Activated CD8-positive, alpha-beta memory T cell treated with anti-CD3 and anti-CD28 coated beads, Interleukin-2, amount 50 U/mL, for 1 hour (primary cell): Measurements from ENCODE around the gene GATA1.
"Not testable (repeated sequence)": the region's sequence is repeated elsewhere in the genome, so short reads cannot be mapped to it uniquely, and the experiment has no call there.

Experiments used
- DNase-seq: peaks from one replicate; pipeline ENCODE4 v3.0.0-alpha.2; 2020; ENCODE audit errors: extremely low read depth

Gene GATA1

GRCh38 chrX:48814722-48815121 is 28.3 kb downstream of the GATA1 start:
- DNase-seq: no peak

GRCh38 chrX:48815266-48815665 is 28.9 kb downstream of the GATA1 start:
- no peak for DNase-seq

- DNase-seq: no peak
Measured at GRCh38 chrX:48816014-48816810, 29.8 kb downstream of the GATA1 start.

DNA sequence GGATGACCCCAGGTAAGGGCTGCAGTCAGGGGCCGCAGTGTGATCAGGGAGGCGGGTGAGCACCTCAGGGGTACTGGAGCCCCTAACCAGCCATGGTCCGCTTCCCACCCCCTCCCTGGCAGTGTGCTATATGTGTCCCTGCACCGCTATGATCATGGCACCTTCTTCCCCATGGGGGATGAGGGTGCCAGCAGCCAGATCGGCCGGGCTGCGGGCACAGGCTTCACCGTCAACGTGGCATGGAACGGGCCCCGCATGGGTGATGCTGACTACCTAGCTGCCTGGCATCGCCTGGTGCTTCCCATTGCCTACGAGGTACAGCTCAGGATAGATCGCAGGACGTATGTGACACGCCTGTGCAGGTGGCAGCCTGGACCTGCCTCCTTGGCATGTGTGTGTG is 31.7 kb downstream of the GATA1 start:
- DNase-seq: no peak

DNA sequence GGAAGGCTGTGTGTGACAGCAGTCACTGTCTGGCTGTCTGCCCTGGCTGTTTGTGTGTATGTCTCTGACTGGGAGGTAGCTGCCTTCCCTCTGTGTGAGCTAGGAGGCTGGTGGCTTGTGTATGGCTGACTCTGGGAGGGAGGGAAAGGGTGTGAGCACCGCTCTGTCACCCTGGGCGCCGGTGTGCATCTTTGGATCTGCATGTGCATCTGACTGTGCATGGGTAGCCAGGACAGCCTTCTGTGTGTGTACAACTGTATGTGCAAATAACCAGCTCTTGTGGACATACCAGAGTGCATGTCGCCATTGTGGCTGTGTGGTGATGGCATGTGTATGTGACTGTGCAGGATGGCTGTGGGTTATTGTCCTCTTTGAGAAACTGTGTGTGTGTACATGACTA is 32.5 kb downstream of the GATA1 start:
- no peak for DNase-seq

DNA sequence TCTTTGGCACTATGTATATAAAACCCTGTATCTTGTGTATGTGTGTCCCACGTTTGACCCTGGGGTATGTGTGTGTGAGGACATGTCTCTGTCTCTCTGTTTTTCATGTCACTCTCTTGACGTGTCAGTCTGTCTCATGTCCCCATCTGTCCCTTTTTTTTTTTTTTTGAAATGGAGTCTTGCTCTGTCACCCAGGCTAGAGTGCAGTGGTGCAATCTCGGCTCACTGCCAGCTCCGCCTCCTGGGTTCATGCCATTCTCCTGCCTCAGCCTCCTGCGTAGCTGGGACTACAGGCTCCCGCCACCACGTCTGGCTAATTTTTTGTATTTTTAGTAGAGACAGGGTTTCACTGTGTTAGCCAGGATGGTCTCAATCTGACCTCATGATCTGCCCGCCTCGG is 33.0 kb downstream of the GATA1 start:
- not testable (repeated sequence) for DNase-seq

- DNase-seq: no peak
Measured at GRCh38 chrX:48823053-48823452, 36.7 kb downstream of the GATA1 start.

DNA sequence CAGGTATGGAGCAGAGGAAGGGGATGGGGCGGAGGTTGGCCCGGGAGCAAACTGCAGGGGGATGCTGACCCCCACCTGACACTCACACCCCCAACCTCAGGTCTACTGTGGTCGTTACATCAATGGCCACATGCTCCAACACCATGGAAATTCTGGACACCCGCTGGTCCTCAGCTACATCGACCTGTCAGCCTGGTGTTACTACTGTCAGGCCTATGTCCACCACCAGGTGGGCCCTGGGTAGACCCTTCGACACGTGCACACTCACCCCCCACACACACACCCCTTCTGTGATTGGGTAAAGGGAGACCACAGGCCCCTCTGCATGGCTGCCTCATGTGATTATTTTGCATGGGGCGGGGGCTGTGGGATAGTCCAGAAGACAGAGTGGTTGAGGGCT is 37.7 kb downstream of the GATA1 start:
- DNase-seq: no peak

- DNase-seq: no peak
Measured at GRCh38 chrX:48826135-48826875, 39.9 kb downstream of the GATA1 start, which contains the start of gene ERAS. ERAS (plus strand) TSS chrX:48826513; CDS start chrX:48829124, 2,611 bp downstream.

DNA sequence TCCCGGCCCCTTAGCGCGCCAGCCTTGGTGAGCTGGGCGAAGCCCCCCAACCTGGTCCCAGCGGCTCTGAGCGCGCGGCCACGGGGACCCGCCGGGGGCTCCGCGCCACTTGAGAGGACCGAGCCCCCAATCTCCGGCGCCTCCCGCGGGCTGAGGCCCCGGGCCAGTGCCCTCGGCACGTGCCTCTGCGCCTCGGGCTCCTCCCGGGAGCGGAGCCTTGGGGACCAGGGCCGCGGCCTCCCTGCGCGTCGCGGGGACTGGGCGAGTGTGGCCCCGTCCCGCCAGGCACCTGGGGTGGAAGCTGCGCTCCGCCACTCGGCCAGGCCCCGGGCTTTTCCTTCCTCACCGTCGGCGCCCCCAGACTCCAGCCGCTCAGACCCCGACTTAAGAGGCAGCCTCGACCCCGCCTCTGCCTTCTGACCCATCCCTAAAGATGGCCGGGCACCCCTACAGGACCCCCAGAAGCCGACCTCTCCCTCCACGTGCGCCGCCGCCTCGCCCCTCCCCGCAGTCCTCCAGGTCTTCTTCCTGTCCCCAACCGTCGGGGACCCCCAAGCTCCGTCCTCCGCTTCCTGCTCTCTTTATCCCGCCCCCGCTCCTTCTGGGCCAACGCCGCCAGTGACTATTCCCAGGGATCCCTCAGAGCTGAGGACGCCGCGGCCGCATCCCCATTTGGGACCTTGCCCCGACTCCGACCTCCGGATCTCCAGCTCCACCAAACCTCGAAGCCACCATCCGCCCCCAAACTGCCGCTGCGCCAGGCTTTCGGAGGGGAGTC is 40.7 kb downstream of the GATA1 start:
- no peak for DNase-seq

- no peak for DNase-seq
Measured at GRCh38 chrX:48827654-48827968, 41.2 kb downstream of the GATA1 start.

DNA sequence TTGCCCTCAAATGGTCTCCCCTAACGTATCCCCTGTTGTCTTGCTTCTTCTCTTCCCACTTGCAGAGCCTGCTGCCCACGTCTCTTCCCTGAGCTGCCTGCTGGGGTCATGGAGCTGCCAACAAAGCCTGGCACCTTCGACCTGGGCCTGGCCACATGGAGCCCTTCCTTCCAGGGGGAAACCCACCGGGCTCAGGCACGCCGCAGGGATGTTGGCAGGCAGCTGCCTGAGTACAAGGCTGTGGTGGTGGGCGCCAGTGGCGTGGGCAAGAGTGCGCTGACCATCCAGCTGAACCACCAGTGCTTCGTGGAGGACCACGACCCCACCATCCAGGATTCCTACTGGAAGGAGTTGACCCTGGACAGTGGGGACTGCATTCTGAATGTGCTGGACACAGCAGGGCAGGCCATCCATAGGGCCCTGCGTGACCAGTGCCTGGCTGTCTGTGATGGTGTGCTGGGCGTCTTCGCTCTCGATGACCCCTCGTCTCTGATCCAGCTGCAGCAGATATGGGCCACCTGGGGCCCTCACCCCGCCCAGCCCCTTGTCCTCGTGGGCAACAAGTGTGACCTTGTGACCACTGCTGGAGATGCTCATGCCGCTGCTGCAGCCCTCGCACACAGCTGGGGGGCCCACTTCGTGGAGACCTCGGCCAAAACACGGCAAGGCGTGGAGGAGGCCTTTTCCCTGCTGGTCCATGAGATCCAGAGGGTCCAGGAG is 42.8 kb downstream of the GATA1 start:
- no peak for DNase-seq

DNA sequence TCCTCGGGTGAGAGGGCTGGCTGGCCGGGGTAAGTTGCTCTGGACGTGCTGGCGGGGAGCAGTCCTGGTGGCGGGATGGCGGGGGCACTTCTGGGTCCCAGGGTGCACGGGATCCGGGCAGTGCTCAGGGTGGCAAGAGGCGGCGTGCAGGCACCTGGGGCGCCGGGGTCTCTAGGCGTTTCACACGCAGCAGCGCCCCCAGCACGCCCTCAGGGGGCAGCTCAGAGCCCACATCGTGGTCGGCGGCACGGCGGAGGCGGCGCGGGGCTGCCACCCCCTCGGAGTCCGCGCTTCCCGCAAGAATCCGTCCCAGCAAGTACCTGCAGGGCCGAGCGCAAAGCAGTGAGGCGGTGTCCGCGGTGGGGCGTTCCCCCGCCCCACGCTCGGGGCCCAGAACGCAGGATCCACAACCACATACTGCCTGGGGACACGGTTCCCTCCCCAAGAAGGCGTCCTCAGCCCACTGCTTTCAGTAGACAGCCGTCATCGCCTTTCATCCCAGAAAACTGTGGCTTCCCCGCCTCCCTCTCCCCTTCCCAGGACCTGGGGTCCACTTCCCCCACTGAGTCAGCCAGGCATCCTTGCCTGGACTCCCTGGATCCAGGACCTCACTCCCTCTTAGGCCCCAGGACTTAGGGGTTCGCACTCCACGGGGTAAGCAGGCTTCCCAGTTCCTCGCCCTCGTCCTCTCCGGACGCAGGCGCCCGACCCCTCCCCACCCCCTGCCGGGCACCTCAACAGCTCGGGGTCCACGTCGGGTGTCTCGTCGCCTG is 44.9 kb downstream of the GATA1 start:
- DNase-seq: no peak

DNA sequence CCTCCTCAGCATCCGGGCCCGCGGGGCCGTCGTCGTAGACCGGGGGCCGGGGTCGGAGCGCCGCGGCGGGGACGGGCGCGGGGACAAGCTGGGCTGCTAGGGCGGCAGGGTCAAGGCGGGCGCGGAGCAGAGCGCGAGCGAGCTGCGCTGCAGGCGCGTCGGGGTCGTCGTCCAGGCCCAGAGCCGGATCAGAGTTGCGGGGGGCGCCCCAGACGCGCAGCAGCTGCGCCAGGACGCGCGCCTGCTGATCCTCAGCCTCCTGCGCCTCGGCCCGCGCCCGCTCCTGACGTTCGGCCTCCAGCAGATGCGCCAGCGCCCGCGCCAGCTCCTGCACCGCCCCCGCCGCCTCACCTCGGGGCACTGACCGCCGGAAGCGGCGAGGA is 45.5 kb downstream of the GATA1 start:
- DNase-seq: no peak

DNA sequence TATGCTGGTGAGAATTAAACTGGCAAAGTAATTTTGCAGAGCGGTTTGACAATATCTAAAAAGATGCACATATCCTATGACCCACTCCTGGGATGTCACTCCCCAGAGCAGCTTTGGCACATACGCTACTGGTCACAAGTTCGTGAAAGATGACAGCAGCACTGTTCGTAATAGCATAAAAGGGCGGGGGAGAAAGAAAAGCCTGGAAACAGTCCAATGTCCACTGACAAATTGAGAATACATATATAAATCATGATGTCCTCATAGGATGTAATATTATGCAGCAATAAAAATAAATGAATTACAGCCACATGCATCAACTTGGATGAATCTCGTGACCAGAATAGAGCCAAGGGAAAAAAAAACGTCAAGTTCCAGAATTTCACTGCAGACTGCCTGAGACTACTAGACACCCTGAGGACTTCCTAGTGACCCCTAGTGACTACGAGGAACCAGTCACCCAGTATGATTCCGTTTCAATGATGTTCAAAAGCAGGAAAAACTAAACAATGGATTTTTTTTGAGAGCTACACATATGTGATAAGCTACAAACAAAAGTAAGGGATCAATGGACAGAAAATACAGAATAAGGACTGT is 47.2 kb downstream of the GATA1 start:
- no peak for DNase-seq

GRCh38 chrX:48834383-48834709 is 48.0 kb downstream of the GATA1 start:
- no peak for DNase-seq

GRCh38 chrX:48835524-48836329 is 49.3 kb downstream of the GATA1 start, which contains the start of gene PCSK1N:
PCSK1N (minus strand) TSS chrX:48835610; CDS start chrX:48835532, 78 bp downstream.
- DNase-seq: peak; percentile 47

DNA sequence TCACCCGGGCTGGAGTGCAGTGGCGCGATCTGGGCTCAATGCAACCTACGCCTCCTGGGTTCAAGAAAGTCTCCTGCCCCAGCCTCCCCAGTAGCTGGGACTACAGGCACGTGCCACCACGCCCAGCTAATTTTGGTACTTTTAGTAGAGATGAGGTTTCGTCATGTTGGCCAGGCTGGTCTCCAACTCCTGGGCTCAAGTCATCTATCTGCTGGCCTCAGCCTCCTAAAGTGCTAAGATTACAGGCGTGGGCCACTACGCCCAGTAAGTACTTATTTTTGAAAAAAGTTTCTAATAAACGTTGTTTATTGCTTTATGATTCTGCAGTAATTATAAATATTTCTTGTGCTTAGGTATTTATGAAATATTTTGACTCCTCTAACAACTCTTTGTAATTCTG is 53.3 kb downstream of the GATA1 start:
- no peak for DNase-seq
